SKM-1 (cell line): ENCODE measurements around the gene ADORA1.

Experiments
- DNase-seq: peaks from one replicate; lab custom pipeline; 2025; ENCODE audit not compliant: unreplicated experiment; lab: John Stamatoyannopoulos, UW

The ADORA1 gene

DNA sequence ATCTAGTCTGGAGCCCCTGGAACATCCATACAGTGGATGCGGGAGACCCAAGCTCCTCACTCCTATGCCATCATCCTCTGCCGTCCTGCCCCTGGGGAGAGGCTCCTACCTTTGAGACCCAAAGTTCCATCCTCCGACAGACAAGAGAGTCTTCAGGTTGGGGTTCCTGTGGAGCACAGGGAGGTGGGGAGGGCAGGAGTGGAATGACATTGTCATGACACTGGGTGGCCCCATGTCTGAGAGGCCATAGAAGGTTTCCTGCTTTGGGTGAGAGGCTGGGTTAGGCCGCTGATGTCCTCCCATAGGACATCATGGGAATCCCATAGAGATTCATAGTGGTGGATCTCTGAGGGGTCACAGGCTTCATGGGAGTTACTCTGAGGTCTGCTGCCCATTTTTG is 56.9 kb downstream of the ADORA1 start:
- DNase-seq = no peak

DNA sequence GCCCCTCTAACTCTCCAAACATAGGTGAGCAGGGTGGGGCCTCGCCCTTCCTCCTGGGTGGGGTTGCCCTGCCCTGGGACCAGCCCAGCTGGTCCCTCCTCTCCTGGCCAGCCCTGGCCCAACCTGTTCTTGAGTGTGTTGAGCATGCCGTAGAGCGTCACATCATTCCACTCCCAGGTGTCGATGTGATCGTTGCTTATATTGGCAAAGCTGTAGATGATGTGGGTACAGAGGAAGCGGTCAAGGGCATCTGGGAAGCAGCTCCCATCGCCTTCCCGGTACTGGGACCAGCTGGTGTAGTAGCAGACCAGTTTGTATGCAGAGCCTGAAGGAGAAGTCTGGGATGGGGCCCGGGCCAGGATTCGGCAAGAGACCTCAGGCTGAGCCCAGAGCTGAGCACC is 57.5 kb downstream of the ADORA1 start:
- no peak for DNase-seq

DNA sequence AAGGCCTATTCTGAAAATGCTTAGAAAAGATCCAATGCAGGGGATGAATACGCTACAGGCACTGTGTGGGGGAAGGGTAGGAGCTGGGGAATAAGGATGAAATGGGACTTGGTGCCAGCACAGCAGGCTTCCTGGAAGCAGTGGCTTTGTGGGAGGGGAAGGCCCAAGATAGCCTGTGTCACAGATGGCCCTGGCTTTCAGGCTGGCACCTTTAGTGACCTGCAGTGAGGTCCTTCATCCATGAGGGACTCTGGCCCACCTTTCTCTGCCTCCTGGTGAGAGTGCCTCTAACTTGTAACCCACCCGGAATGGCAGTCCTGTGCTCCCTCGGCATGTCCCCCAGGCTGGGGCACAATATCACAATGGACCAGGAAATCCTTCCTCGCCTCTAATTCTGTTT is 58.1 kb downstream of the ADORA1 start:
- no peak for DNase-seq

DNA sequence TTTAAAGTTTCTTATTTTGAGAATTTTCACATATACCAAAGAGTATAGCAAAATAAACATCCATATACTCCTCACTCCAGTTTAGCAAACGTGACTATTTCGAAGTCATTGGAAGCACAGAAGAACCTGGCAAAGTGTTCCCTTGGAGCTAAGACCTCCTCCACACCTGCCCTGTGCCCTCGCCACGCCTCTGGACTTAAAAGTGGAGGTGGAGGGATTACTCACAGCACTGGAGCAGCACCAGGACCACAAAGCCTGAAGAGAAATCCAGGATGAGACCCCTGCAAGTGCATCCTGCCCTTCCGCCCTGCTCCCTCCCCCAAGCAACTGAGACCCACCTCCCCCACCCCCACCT is 58.5 kb downstream of the ADORA1 start:
- DNase-seq = no peak

DNA sequence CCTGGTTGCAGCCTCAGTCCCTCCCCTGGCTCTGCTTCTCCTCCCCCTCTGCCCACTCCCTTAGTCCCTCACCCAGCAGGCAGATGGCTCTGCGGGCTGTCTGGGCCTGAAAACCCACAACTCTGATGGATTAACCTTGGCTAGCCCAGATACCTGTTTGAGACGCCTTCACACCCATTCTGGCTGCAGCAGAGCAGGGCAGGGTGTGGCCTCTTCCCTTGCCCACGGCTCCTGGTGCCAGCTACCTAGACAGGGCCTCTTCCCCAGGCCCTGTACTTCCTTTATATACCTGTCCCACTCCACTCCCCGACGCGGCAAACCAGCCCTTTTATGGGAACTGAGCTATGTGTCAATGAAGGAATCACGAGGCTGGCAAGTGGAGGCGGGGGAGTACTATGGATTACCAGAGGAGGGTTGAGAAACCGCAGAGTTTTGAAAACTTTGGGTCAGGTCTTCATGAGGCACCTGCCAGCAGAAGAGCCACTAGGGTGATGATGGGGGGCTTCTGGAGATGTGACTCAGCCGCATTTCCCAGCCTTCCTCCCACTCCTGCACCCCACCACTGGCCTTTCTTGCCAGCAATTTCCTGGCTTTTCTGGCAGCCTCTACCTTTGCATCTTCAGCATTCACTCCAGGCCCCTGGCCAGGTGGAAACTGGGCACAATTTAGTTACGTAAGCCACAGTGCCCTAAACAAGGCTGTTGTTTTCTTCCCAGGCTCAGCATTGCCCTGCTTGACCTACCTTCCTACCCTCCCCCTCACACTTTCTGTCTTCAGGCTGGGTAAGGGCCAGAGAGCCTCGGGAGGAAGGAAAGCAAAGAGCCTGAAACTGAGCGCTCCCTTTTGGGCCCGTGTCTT is 59.1 kb downstream of the ADORA1 start, which contains the start of gene CHI3L1:
TSS of gene CHI3L1 (minus strand) at position 259 of the 858 bp plus-strand sequence. CDS start at position 178, 81 bp downstream.
- DNase-seq = peak; percentile 95

DNA sequence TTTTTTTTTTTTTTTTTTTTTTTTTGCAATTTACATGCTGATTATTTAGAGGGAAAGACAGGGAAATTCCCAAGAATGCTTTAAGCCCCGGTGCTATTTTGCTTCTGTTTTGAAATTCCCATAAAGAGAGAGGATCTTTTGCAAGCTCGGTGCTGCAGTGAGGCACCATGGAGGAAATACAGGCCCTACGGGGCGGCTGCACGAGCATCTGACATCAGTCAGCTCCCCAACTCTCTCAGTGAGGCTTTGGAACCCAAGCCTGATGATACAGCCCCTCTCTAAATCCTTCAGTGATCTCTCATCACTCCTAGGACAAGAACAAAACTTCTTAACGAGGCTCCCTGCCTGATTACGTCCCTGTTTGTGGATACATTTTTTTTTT is 59.8 kb downstream of the ADORA1 start:
- DNase-seq = no peak

DNA sequence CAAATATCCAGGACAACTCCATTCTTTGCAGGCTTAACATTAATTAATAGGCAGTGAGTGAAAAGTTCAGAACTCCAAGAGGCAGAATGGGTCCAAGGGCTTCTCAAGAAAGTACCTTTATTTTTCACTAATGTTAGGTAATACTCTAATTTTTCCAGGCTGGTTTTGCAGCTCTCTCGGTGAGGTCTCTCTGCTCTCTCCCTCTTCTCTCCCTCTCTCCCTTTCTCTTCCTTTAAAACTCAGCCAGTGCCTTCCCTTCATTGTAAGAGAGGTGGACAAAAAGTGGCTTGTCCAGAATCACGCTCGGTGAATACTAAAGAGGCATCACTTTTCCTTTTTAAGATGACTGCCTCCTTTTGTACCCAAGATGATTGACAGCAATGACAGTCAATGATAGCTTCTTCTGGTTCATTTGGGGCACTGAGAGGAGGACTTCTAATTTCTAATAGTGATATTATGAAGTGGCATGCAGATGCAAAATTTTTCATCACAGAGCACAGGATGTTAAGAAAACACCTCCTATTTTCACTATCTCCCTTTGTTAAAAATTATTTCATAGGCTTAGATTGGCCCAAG is 60.3 kb downstream of the ADORA1 start:
- DNase-seq = no peak

DNA sequence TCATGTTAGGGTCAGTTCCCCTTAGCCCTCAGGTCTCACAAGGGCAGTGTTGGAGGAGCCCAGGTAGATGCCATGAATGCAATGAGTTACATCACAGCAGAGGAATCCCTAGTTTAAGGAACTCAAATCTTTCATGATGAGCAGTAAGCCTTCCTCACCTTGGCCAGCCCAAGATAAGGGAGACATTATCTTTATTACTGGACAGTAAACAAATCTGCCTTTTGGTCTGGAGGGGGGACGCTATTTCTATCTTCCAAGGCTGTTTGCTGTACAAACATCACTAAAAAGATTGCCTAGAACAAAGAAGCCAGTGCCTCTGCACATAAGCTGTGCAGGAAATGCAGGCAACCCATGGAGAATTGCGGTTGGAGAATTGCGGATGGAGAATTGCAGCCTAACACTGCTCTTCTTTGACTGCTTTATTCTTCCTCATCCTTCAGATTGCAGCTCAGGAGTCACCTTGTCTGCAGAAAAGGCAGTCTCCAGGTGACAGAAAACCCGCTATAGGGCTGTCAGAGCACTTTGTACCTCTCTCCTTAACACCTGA is 61.2 kb downstream of the ADORA1 start:
- DNase-seq = no peak

DNA sequence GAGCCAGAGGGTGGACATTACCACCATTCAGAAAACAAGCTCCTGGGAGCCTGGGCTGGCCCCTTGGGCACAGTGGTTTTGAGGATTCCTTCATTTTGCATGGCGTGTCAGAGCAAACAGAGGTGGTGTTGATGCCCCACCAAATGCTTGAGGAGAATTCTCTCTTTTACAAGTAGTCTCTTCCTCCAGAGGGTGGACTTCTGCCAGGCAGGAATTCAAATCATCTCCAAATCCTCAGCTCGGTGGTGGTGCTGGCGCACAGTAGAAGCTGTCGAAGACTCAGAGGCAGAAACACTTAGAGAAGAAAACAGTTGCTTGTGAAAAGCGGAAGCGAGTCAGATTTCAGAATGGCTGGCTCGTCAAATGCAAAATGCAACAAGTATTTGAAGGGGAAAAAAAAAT is 62.4 kb downstream of the ADORA1 start:
- DNase-seq = no peak

DNA sequence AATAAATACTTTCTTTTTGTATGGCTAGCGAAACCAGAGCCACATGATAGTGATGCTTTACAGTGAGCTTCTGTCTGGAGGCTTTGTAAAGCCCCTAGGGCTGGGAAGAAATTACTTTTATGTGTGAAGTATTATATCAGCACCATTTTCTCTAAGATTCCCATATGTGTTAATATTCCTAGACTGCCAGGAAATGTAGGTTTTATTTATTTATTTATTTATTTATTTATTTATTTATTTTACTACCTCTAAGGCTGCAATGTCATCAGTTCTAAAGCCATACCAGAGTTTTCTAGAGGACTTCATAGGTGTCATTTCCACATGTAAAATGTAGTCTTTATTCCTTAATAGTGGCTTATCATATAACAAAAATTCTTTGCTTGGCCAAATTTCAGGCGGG is 63.4 kb downstream of the ADORA1 start:
- no peak for DNase-seq

DNA sequence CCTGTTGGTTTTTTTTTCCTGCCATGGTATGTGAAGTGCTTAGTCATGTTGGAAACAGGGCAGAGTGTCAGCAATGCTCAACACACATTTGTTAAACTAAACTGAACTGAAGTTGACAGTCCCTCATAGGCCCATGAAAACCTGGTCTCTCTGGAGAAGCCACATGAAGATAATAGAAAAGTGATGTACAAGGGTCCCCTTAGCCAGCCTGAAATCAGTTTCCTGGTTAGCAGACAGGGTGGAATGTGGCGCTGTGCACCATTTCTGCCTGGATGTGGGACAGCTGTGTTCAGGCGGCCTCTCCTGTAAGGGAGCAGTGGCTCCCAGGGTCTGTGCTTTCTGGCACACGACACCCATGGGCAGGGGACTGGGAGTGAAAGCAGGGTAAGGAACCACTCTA is 68.8 kb downstream of the ADORA1 start:
- DNase-seq = no peak

DNA sequence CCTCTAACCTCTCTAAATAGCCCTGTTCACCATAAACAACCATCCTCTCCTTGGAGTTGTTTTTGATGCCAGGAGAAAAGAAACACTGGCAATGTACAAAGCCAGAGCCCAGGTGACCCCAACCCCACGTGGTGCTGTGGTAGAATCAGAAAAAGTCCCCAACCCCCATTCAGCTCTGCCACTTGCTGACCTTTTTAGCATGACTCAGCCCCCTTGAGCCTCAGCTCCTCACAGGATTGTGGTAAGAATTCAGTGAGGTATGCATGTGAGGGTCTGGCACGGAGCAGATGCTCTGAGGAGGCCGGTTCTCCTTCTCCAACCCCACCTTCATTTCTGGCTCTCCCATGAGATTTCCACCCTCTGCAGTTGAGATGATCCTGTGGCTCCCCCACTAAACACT is 70.1 kb downstream of the ADORA1 start:
- no peak for DNase-seq

DNA sequence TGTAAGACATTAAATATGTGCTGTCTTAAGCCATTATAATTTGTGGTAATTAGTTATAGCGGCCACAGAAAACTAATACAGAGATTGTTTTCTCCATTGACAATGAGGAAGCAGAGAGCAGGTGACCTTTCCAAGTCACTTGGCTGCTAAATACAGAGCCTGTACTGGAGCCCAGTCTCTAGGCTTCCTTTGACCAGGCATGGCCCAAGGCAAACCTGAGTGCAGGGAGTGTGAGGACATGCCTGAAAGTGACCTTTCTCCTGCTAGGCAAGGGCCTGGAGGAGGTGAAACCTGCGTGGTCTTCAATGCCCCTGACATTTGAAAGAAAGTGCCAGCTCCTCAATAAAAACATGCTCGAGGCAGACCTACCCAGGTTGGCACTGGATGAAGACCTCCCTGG is 71.5 kb downstream of the ADORA1 start:
- DNase-seq = no peak

DNA sequence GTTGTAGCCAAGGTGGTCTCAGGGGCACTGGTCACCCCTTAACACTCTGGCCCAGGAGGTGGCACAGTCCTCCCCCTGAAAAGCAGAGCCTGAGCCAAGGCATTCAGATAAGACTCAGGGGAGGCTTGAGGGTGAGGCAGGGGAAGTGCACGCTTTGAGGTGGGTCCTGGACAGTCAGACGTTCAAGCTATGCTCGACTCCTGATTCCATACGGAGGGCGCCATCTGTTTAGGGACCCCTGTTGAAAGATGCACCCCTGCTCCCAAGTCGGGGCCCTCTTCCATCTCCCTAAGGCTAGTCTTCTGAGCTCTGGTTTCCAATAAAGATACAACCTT is 71.9 kb downstream of the ADORA1 start:
- no peak for DNase-seq

DNA sequence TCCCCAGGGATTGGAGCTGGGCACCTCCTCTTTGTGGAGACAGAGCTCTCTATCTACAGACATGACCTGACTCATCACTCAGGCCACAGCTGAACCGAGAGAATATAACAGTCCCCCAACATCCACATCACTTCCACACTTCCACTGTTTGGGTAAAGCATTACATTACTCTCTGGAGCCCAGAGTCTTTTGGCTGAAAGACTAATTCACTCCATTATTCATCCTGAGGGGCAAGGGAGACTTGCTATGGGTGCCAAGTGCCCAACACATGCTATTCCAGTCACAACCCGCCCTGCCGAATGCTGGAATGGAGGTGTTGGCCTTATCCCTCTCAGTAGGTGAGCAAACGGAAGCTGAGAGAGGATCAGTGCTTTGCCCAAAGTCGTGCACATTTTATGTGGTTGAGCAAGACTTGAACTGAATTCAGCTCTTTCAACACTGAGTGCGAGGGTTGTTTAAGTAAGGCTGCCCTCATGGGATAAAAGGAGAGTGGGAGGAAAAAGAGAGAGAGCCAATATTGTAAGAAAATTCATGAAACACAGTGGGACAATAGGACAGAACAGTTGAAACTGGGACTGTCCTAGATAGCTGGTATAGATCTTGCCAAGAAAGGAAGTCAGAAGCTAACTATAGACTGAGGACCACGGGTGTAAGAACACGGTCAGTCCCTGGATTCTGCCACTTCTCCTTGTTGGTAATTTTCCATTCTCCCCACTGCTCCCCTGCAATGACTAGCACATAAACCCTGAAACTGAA is 72.5 kb downstream of the ADORA1 start:
- DNase-seq = peak; percentile 71

DNA sequence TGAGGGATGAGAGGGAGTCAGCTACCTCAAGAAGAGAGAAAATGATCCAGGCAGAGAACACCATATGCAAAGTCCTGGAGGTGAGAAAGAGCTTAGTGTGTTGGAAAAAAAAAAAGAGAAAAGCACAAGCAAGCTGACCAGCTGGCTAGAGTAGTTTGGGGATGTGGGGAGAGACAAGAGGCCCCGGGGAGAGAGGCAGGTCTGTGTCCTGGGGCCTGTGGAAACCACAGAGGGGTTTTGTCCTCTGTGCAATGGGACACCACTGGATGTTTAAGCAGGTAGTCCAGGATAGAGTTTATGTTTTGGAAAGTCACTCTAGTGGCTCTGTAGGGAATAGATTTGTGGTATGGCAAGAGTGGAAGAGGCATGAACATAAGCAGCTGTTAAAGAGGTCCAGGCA is 73.4 kb downstream of the ADORA1 start:
- no peak for DNase-seq

DNA sequence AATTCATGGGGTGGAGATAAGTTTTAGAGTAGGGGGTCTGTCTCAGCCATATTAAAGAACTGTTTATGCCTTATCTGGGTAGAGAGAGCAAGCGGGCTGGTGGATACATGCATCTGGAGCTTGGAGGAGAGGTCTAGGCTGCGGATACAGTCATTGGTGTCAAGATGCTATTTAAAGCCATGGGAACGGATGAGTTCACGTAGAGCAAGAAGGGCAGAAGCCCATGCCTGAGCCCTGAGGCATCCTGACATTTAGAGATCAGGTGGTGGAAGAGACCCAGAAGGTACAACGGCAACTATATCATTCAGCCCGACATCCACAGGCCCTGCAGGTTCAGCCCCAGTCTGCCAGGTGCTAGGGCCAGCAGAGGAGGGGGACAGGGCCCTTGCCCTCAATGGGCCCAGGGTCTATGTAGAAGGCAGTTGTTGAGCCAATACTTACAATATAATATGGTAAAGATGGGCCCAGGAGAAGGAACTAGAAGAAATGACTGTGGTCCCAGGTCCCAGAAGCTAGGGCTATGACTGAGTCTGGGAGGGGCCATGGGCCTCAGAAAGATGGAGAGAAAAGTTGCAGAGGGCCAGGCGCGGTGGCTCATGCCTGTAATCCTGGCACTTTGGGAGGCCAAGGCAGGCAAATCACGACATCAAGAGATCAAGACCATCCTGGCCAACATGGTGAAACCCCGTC is 74.1 kb downstream of the ADORA1 start:
- DNase-seq = no peak

DNA sequence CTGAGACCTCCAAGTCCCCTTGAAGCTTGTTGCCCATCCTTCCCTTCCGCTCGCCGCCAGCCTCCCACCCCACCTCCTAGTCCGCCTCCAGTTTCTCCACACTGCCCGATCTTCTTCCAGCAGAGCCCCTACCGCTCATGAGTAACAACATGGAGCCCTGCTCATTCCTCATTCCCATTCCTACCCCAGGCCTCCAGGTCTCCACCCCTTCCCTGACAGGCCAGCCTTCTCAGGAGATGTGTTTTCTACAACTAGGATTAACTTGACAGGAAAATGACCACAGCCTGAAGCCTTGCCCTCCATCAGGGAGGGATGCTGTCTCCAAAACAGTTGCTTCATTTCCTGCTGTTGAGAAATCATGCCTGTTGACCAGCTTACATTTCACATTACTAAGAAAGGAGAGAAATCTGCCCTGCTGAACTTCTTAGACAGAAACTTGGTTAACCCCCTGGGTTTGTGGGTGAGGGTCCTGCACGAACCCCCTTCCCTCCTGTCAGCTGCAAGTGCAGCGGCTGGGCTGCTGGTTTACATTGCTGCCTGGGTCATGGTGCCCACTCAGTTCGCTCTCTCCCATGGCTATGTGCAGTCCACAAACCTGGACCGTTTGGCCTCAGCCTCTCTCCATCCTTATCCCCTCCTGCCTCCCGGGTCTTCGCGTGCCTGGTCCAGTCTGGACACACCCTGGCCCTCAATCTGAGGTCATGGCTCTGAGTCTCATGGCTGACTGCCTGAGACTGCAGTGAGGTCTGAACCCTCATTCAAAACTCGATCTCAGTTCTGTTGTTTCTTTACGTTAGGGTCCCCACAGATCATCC is 75.1 kb downstream of the ADORA1 start:
- peak; percentile 78 for DNase-seq

DNA sequence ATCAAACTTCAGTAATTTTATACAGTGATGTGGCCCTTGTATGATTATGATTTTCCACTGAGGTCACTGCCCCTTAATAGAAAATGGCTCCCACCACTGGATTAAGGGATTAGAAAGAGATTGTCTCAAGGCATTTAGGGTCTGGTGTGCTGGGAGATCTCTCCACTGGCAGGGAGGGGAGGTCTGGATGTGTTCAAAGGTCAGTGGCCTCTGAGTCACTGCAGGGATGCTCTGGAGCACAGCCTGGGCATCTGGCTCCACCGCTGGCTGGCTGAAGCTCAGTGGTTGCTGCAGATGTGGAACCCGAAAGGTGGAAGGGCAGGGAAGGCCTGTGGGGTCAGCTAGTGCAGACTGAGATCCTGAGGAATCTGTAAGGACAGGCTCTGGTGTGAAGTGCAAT is 77.2 kb downstream of the ADORA1 start:
- DNase-seq = no peak

DNA sequence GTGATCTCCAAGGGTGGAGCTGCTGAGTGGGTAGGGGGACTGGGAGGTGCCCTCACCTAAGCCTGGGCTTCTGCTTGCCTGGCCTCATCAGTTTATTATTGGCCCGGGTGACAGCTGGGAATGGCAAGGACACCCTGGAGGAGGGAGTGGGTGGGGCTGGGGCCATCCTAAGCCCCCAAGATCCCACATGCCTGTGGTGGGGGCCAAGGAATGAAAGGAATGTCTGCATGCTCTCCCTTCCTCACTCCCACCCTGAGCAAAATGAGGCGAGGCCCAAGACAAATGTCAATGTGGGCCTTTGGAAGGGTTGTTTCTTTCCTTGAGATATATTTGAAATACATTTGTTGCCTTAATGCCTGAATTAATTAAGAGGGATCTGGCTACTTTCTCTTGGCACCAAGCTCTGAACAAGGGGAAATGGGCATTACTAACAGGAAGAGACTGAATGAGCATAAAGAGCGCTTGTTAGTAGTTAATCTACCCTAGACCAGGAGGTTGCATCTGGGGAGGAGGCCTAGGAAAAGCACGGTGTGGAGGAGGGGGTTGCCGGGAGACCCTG is 78.7 kb downstream of the ADORA1 start:
- no peak for DNase-seq
